ENCODE data around the gene C1orf185. TPM values are rescaled to one million over a fixed set of nuclear protein-coding genes. Genes with fewer than 3 reads are reported as not detected.

The C1orf185 gene
- total RNA-seq, 1 experiment from 2014 or later = not detected

DNA sequence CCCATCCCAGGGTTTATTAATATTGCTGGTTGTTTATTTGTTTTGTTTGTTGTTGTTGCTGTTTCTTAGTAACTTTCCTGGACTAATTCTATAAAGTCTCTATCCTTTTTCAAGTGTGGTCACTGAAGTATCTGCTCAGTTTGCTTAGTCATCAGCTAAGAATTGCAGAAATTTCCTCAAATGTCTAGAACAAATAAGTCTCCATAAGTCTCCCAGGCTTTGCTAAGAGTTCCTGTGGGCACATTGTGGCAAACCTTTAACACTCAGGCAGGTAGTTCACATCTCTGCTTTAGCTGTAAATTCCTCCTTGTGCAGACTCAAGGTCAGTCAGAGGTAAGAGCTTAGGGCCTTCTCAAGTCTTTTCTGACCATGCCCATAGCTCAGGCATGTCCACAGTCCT is 38.9 kb upstream of the C1orf185 start:
- Mint-ChIP-seq H3K4me3 (ENCODE audit: unreplicated experiment) (no peak overlapping the region), H3K4me1 (ENCODE audit: low read depth, unreplicated experiment) (peaks cover 9% of the 10 kb centered on the region), H3K9me3 (ENCODE audit: unreplicated experiment) (peaks cover 12% of the 10 kb centered on the region), H3K27me3 (ENCODE audit: insufficient read depth, unreplicated experiment) (no peaks in the 10 kb centered on the region), H3K27ac (ENCODE audit: unreplicated experiment) (no peak overlapping the region), H3K36me3 (ENCODE audit: insufficient read depth, unreplicated experiment) (peaks cover 4% of the 10 kb centered on the region)
- no TSS peak for BruUV-seq (replicated peaks)
- Histone ChIP-seq H3K36me3 (ENCODE audit: control insufficient read depth, insufficient read depth, low read length) (no peaks in the 10 kb centered on the region), H3K27me3 (replicated peaks; ENCODE audit: control insufficient read depth, insufficient read depth, low read length) (no peaks in the 10 kb centered on the region), H3K9me3 (no peaks in the 10 kb centered on the region), H3K4me1 (peaks cover 10% of the 10 kb centered on the region; the same call in 1 of the 2 replicates), H3K4me3 (ENCODE audit: low read depth, low read length) (no peak overlapping the region)
- CTCF ChIA-PET = no interaction called here
- POLR2A ChIA-PET = interaction anchor here (0.5 kb wide), 1 partner anchor 95 kb away, joined by 8 read pairs; no protein-coding TSS in a partner anchor
- DNase-seq = no peak
- intact Hi-C loops (cut with micrococcal nuclease; ENCODE audit: unreplicated experiment) = no loop called here
- TF ChIP-seq, protein P1, sequence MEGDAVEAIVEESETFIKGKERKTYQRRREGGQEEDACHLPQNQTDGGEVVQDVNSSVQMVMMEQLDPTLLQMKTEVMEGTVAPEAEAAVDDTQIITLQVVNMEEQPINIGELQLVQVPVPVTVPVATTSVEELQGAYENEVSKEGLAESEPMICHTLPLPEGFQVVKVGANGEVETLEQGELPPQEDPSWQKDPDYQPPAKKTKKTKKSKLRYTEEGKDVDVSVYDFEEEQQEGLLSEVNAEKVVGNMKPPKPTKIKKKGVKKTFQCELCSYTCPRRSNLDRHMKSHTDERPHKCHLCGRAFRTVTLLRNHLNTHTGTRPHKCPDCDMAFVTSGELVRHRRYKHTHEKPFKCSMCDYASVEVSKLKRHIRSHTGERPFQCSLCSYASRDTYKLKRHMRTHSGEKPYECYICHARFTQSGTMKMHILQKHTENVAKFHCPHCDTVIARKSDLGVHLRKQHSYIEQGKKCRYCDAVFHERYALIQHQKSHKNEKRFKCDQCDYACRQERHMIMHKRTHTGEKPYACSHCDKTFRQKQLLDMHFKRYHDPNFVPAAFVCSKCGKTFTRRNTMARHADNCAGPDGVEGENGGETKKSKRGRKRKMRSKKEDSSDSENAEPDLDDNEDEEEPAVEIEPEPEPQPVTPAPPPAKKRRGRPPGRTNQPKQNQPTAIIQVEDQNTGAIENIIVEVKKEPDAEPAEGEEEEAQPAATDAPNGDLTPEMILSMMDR (IDR thresholded peaks at IDR 0.05; ENCODE audit: insufficient read depth in 1 of 2, low read depth in 1 of 2, low read length in 1 of 2, severe bottlenecking in 1 of 2, unreplicated experiment in 1 of 2) = no peak

DNA sequence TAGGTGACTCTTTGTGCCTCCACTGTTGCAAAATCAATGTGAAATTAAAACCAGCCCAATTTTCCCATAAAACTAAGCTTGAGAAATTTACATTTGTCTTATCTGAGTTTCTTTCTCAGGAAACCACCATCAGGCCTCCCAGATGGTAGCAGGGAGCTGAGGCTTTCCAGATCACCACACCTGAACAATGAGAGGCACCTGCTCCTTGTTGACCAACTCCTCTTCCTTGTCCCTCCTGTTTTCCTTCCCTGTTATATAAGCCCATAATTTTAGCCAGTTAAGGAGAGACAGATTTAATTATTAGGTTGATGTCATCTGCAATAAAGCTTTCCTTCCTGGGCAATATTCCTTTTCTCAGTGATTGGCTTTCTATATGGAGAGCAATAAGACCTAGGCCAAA is 32.0 kb upstream of the C1orf185 start:
- H3K27ac Mint-ChIP-seq (ENCODE audit: unreplicated experiment) = no peak overlapping the region
- TF ChIP-seq, protein P1 (IDR thresholded peaks at IDR 0.05; ENCODE audit: insufficient read depth in 1 of 2, low read depth in 1 of 2, low read length in 1 of 2, severe bottlenecking in 1 of 2, unreplicated experiment in 1 of 2) = no peak
- Histone ChIP-seq H3K36me3 (ENCODE audit: control insufficient read depth, insufficient read depth, low read length) (no peaks in the 10 kb centered on the region), H3K4me1 (no peaks in the 10 kb centered on the region), H3K9me3 (no peaks in the 10 kb centered on the region), H3K4me3 (ENCODE audit: low read depth, low read length) (no peak overlapping the region), H3K27me3 (replicated peaks; ENCODE audit: control insufficient read depth, insufficient read depth, low read length) (no peaks in the 10 kb centered on the region)
- intact Hi-C loops (cut with micrococcal nuclease; ENCODE audit: unreplicated experiment) = no loop called here
- no peaks in the 10 kb centered on the region for H3K4me1 Mint-ChIP-seq (ENCODE audit: low read depth, unreplicated experiment)
- no peaks in the 10 kb centered on the region for H3K36me3 Mint-ChIP-seq (ENCODE audit: insufficient read depth, unreplicated experiment)
- no peaks in the 10 kb centered on the region for H3K9me3 Mint-ChIP-seq (ENCODE audit: unreplicated experiment)
- ChIA-PET CTCF (no interaction called here), POLR2A (no interaction called here)
- H3K27me3 Mint-ChIP-seq (ENCODE audit: insufficient read depth, unreplicated experiment) = peaks cover 7% of the 10 kb centered on the region
- no peak overlapping the region for H3K4me3 Mint-ChIP-seq (ENCODE audit: unreplicated experiment)
- no peak for DNase-seq
- no TSS peak for BruUV-seq (replicated peaks)

DNA sequence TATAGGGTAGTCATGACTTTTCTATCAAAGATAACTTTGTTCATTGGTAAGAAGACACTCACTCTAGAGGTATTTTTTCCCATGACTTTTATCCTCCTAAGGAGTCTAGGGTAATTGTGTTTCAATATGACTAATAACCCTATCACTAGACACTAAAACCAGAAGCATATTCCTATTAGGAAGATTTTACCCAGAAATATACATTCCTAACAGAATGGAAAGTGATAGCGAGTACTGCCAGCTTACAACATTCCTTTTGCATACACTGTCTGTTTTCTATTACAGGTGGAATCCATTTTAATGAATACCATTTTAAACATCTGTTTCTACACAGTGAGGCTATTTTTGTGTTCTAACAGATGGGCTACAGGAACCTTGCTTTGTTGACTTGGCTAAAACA is 31.4 kb upstream of the C1orf185 start:
- H3K36me3 Mint-ChIP-seq (ENCODE audit: insufficient read depth, unreplicated experiment) = no peaks in the 10 kb centered on the region
- no peaks in the 10 kb centered on the region for H3K27me3 ChIP-seq (replicated peaks; ENCODE audit: control insufficient read depth, insufficient read depth, low read length)
- H3K4me3 ChIP-seq (ENCODE audit: low read depth, low read length) = no peak overlapping the region
- intact Hi-C loops (cut with micrococcal nuclease; ENCODE audit: unreplicated experiment) = no loop called here
- no peaks in the 10 kb centered on the region for H3K4me1 Mint-ChIP-seq (ENCODE audit: low read depth, unreplicated experiment)
- no peak overlapping the region for H3K4me3 Mint-ChIP-seq (ENCODE audit: unreplicated experiment)
- H3K27me3 Mint-ChIP-seq (ENCODE audit: insufficient read depth, unreplicated experiment) = peaks cover 8% of the 10 kb centered on the region
- ChIA-PET CTCF (no interaction called here), POLR2A (no interaction called here)
- H3K27ac Mint-ChIP-seq (ENCODE audit: unreplicated experiment) = no peak overlapping the region
- no peaks in the 10 kb centered on the region for H3K9me3 ChIP-seq
- no TSS peak for BruUV-seq (replicated peaks)
- DNase-seq = no peak
- no peaks in the 10 kb centered on the region for H3K36me3 ChIP-seq (ENCODE audit: control insufficient read depth, insufficient read depth, low read length)
- H3K4me1 ChIP-seq = no peaks in the 10 kb centered on the region
- no peaks in the 10 kb centered on the region for H3K9me3 Mint-ChIP-seq (ENCODE audit: unreplicated experiment)
- TF ChIP-seq, protein P1 (IDR thresholded peaks at IDR 0.05; ENCODE audit: insufficient read depth in 1 of 2, low read depth in 1 of 2, low read length in 1 of 2, severe bottlenecking in 1 of 2, unreplicated experiment in 1 of 2) = no peak
